ENCODE data around the gene APOE. TPM values are rescaled to one million over a fixed set of nuclear protein-coding genes. Genes with fewer than 3 reads are reported as not detected.

APOE gene
- total and polyA plus RNA-seq, 2 of the 13 experiments (the other 11 are each of a cell fraction or from before 2014, with no cell fraction given), result 1,328 to 1,470 TPM

DNA sequence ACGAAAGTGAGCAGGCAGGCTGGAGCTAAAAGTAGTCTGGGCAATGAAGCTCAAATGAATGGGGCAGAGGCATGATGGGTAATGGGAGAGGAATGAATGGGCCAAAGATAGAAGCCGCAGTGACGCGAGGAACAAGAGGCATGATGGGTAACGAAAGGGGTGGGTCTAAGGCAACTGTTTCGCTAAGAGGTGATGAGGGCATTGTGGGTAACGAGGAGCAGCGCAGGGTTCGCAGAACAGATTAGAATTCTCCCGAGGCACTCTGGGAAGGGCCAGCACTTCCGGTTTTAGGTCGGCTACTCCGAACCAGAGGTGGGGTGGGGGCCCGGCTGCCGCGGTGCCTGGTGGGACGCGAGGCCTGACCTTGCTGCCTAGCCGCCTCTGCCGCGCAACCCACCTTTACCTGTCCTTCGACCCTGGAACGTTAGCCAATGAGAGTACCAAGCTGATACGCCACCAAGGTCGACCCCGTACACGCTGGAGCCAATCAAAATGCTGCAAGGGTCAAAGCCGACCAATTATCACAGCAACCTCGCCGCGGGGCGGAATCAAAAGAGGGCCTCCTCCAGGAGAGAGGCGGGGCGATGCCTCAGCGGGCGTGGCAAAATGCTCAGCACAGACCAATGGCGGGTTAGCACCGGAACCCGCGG is 15.1 kb upstream of the APOE start (continued):
- TF ChIP-seq ZMAT3 (CRISPR knock-in tag; conservative IDR thresholded peaks at IDR 0.05), result no peak; the same call in 1 of the 2 replicates
- TF ChIP-seq ZNF253 (CRISPR knock-in tag; IDR thresholded peaks at IDR 0.05; ENCODE audit: borderline replicate concordance), result no peak
- no peak for TF ChIP-seq RELA (CRISPR knock-in tag; IDR thresholded peaks at IDR 0.05)
- no peak for TF ChIP-seq ZNF577 (CRISPR knock-in tag; IDR thresholded peaks at IDR 0.05; ENCODE audit: borderline replicate concordance, low read depth)
- TF ChIP-seq MED8 (CRISPR knock-in tag; IDR thresholded peaks at IDR 0.05; ENCODE audit: insufficient replicate concordance), result no peak
- TF ChIP-seq ZNF20 (CRISPR knock-in tag; IDR thresholded peaks at IDR 0.05), result no peak
- TF ChIP-seq GFI1 (CRISPR knock-in tag; IDR thresholded peaks at IDR 0.05; ENCODE audit: borderline replicate concordance), result 0 out of 2 replicates have a peak, but pooled peaks have one; percentile 74
- TF ChIP-seq, protein P1, sequence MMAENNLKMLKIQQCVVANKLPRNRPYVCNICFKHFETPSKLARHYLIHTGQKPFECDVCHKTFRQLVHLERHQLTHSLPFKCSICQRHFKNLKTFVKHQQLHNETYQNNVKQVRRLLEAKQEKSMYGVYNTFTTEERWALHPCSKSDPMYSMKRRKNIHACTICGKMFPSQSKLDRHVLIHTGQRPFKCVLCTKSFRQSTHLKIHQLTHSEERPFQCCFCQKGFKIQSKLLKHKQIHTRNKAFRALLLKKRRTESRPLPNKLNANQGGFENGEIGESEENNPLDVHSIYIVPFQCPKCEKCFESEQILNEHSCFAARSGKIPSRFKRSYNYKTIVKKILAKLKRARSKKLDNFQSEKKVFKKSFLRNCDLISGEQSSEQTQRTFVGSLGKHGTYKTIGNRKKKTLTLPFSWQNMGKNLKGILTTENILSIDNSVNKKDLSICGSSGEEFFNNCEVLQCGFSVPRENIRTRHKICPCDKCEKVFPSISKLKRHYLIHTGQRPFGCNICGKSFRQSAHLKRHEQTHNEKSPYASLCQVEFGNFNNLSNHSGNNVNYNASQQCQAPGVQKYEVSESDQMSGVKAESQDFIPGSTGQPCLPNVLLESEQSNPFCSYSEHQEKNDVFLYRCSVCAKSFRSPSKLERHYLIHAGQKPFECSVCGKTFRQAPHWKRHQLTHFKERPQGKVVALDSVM (CRISPR knock-in tag; IDR thresholded peaks at IDR 0.05), result no peak
- TF ChIP-seq TBX2 (CRISPR knock-in tag; IDR thresholded peaks at IDR 0.05; ENCODE audit: borderline replicate concordance), result peak; percentile 69; the same call in 1 of the 2 replicates
- TF ChIP-seq ZBTB33 (CRISPR knock-in tag; IDR thresholded peaks at IDR 0.05), result no peak
- 0 out of 2 replicates have a peak, but pooled peaks have one; percentile 15 for TF ChIP-seq ZNF264 (CRISPR knock-in tag; IDR thresholded peaks at IDR 0.05)
- no peak for TF ChIP-seq ZNF598 (CRISPR knock-in tag; IDR thresholded peaks at IDR 0.05; ENCODE audit: borderline replicate concordance)
- TF ChIP-seq IKZF1 (IDR thresholded peaks at IDR 0.05), result no peak
- TF ChIP-seq, protein P2, sequence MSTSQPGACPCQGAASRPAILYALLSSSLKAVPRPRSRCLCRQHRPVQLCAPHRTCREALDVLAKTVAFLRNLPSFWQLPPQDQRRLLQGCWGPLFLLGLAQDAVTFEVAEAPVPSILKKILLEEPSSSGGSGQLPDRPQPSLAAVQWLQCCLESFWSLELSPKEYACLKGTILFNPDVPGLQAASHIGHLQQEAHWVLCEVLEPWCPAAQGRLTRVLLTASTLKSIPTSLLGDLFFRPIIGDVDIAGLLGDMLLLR (CRISPR knock-in tag; IDR thresholded peaks at IDR 0.05), result no peak
- TF ChIP-seq ZNF777 (CRISPR knock-in tag; IDR thresholded peaks at IDR 0.05), result no peak
- TF ChIP-seq IRF1 (CRISPR knock-in tag; IDR thresholded peaks at IDR 0.05; ENCODE audit: low read depth), result no peak
- no peak for TF ChIP-seq JDP2 (CRISPR knock-in tag; IDR thresholded peaks at IDR 0.05; ENCODE audit: borderline replicate concordance)
- TF ChIP-seq ZNF280D (CRISPR knock-in tag; IDR thresholded peaks at IDR 0.05), result no peak
- no peak for TF ChIP-seq SIX1 (CRISPR knock-in tag; IDR thresholded peaks at IDR 0.05; ENCODE audit: borderline replicate concordance)
- TF ChIP-seq SNAI1 (CRISPR knock-in tag; IDR thresholded peaks at IDR 0.05; ENCODE audit: borderline replicate concordance), result no peak

All from HepG2 (cell line).